NCI-H345 treated with DMSO at 0.1 percent for 48 hours (cell line): ENCODE results near the gene ERICH3.
A peak's percentile ranks its signal among the peaks of the same experiment; 100 is the strongest.

Source experiments
- DNase-seq: peaks from one replicate; lab custom pipeline; 2025; ENCODE audit not compliant: unreplicated experiment; lab: John Stamatoyannopoulos, UW

Gene ERICH3, protein sequence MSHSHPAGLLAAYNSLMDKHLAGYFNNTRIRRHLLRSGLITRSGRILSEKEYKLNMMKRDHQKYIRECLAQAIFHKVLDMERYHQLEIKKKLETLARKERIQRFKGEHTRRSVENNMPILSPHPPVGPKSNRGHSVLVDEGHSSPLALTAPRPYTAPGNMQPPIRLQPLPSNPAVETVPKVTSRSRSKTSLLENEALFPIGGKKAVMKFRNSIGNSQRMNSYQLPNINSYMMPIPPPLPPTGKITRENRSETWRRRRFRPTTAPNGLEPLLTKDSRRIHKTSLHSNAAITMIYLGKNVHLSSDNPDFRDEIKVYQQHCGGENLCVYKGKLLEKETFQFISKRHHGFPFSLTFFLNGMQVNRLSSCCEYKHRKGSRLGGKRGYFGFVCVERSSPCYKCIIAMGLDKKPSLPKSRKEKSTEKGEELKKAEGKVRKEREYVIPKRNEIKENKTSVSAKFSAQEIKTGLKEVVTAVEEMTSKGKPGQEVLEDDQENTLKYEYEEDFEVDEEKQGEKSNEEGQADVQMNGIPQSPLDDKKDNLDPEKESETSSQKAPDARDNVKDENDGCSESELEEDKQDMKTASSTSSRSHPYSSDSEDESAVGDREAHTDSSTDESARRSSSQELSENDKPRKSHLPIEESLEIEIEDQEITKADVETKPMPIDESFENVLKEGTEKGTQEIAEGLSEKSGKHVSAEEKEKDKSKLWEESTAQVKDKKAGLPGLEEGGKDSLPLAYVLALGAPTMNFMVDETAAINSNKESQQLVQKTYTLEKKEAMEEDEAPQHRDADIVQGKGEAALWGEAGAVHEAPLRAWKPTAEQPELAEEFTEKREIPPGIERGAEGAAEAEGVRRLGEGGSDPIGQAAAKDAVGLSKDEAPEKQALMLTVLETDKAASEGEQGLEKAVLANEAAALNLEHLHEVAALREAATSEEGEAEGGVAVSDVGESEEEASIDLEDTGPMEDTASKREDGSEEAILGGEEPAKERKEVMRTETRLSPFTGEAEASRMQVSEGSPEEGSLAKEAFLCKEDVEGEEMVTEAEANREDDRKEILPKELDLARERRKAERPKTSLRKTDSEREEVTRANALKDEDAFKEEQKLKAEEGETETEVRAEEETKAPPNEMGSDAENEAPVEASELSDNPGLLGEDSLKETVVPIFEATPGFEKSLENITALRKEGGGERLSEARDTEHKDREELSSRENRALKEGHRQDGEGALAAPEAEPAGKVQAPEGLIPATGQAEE (N-terminal part only)

DNA sequence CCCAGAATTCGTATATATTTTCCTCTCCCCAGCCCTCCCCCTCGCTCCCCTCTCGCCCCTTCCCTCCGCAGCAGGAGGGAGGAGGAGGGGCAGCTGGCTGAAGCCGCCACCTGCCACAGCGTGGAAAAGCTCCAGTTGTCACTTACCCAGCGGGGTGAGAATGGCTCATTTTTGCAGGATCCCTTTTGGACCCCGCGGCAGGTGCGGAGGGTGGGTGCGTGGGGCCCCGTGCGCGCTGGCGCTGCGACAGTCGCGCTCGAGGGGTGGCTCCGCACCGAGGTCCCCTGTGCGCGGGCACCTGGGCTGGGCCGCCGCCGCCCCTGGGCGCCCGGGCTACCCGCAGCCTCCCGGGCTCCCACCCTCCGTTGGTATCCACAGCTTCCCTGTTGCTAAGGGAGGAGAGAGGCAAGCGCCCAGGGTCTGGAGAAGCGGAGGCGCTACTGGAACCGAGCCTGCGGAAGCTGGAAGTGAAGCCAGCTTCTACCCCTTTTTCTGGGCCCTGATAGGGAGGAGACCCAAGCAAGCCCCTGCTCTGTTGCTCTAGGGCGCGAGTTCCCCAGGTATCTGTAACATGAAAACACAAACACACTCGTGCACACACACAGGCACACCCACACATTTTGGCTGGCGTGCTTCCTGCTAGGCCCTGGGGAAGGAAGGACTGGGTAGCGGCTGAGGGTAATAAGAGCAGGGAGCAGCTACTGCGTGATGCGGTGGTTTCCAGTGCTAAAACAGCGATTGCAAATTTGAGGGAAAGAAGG, at the start of gene ERICH3:
Gene ERICH3 (minus strand): TSS at position 442 of the 761 bp plus-strand sequence. CDS start 273 bp downstream, at position 169.
- DNase-seq = peak; percentile 54

DNA sequence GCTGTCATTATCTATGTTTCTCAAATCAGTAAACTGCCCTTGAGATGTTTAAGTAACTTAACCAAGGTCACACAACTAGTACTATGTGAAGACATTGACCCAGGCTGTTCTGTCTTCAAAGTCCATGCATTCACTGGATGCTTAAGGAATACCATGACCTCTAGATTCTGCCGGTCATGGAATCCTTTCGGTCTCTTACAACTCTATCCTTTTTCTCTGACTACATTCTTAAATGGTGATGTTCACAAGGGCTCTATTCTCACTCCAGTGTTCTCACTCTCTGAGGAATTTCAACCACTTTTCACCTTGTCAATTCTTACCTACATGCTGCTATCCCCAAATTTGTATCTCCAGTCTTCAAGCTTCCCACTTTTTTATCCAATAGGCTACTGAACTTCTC, 44.0 kb upstream of the ERICH3 start:
- DNase-seq = no peak

DNA sequence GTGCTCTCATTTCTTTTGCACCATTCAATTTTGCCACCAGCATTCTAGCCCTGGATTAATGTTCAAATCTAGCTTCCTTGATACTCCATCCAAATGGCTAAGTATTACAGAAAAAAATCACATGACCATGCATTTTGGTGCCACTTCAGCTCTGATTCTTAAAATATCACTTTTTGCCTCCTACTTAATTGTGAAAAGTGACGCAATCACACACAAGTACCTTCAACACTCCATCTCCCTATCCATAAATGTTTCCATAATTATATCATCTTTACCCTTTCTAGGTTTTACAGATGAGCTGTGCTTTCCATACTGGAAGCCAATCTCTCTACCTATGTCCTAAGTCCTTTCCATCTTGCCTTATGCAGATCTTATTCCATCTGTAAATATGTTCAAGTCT, 43.2 kb upstream of the ERICH3 start:
- DNase-seq = no peak

DNA sequence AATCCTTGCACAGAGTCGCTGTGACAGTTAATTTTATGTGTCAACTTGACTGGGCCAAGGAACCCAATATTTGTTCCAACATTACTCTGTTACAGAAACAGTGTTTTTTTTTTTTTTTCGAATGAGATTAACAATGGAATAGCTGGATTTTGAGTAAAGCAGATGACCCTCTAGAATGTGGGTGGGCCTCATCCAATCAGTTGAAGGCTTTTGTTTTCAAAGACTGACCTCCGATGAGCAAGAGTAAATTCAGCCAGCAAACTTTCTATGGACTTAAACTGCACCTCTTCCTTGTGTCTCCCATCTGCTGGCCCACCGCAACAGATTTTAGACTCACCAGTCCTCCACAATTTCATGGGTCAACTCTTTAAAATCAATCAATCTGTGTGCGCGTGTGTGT, 42.2 kb upstream of the ERICH3 start:
- DNase-seq = no peak

DNA sequence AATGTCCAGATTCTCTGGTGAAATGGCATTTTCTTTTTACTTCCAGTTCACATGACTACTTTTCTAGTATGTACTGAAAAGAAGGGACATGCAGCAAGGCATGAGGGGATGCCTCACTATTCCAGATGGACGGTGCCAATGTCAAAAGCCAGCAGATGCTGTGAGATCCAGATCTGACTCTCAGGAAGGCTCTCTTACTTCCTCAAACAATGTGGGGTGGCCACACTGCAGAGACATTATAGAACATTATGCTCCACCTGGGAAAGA, 41.6 kb upstream of the ERICH3 start:
- DNase-seq = no peak

DNA sequence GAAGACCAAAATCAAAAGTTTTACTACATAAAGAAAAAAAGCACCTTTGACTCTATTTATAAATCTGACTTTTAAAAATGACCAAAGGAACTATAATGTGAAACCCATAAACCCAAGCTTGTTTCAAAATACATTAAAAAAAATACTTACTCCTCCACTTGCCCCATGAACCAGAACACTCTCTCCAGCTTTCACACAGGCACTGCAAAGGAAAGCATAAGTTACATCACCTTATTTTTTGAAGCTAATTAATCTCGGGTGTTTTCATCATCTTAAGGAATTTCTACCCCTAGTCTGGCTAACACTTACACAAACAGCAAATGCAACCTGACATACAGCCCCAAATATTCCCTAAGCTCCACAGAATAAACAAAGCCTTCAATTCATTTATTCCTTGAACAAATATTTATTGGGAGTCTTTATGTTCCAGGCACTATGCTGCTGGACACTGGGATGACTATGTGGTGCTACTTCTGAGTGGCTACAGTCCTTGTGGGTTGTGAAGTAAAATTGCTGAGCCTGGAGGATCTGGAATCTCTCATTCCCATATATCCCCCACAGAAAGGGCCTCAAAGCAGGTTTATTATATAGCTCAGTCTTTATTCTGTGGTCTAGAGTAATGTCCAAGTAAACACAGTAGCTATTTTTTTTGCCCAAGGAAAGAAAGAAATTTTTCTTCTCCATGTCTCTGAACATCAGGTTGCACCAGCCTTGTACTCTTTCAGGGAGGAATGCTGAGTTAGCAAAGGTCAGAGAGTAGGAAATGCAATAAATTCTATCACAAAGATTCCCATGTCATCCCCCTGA, 41.0 kb upstream of the ERICH3 start:
- no peak for DNase-seq

DNA sequence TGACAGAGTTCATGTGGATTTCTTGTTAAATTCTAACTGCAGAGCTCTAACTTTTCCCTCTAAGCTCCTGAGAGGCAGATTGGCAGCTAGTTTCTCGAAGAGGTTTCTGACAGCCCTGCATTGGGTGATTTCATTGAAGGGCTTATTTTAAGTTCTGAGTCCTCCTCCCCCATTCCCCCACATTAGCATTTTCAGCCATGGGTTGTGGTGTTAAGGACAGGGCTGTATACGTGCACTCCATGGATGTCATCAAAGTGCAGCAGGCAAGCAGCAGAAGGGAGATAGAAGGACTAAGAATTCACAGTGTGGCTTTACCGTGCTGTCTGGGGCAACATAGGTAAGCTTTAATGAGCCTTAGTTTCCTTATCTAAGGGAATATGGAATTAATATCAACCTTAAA, 40.3 kb upstream of the ERICH3 start:
- DNase-seq = no peak

DNA sequence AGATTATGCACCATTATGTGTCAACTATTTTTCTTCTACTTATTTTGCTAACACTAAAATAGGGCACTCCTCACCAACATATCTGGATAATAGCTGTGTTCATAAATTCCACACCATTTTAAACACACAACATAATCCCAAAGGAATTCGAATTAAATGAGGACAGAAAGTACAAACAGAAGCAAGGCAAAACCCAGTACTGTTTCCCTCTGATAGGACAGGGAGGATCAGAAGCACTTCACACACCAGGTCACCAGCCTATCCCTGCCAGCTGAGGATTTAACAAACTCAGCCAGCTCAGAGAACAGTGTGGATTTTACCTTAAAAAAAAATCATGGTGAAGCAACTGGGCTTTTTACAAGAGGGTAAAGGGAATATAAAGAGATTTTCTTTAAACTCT, 39.3 kb upstream of the ERICH3 start:
- DNase-seq = no peak

DNA sequence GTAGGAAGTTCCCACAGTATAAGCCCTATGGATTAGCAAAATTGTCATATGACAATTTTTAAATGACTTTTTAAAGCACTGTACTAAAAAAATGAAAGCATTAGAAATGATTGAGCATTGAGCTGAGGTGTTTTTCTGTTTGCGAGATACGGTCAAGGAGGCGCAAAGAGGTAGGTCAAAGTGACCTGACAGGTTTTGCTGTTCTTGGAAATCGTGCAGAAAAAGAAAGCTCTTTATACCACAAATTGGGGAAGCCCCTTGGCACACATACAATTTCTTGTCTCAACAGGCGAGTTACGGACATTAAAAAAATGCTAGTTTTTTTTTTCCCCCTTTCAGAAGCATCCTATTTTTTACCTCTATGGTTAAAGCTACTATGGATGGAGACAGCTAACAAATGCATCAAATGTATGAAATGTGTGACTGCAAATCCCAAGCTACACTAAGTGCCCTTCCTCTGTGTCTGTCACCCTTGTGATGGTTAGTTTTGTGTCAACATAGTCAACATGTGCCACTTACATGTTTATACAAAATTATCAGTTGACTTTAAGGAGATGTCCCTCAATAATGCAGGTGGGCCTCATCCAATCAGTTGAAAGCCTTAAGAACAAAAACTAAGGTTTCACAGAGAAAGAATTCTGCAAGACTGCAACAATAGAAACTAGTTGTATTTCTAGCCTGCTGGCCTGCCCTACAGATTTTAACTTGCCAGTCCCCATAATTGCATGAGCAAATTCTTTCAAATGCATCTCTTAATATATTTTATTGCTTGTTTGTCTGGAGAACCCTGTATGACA, 30.0 kb upstream of the ERICH3 start:
- no peak for DNase-seq

DNA sequence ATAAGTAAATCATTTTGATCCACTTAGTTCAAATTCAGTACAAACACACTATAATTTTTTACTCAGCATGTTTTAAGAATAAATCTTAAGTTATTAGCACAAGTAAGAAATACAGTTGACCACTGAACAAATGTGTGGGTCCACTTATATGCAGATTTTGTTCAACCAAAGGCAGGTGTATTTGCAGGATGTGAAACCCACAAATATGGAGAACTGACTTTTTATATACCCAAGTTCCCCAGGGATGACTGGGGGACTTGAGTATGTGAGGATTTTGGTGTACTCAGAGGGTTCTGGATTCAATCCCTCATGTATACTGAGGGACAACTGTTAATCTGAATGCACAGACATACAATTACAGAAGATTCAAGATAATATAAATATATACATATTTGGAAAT, 25.7 kb upstream of the ERICH3 start:
- DNase-seq = no peak

DNA sequence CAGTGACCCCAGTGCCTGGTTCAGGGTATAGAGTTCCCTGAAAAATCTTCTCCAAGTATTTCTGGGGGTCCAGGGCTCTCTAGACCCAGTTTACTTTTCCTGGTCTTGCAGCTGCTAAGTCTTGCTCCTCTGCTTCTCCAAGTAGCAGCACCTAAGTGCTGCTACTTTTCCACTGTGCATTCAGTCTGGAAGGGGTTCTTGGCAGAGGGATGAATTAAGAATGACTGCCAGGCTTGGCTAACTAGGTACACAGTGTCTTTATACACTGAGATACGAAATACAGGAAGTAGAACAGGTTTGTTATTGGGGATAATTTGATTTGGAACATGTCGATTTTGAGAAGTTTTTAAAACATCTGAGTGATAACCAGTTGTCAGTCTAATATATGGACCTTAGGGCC, 24.2 kb upstream of the ERICH3 start:
- no peak for DNase-seq

DNA sequence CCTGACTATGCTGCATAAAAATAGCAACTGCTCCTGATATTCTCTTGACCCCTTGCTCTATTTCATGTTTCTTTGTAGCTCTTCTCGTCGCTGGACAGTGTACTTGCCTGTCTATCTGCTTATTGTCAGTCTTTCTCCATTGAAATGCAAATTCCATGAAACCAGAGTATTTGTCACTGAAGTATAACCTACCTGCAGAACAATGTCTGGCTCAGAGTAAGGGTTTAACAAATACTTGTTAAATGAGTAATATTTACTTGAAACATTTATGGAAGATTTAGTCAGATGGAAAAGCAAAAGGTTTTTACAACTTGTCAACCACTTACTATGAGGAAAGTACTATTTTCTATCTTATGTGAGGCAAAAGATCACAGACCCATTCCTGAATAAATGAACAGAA, 19.9 kb upstream of the ERICH3 start:
- no peak for DNase-seq

DNA sequence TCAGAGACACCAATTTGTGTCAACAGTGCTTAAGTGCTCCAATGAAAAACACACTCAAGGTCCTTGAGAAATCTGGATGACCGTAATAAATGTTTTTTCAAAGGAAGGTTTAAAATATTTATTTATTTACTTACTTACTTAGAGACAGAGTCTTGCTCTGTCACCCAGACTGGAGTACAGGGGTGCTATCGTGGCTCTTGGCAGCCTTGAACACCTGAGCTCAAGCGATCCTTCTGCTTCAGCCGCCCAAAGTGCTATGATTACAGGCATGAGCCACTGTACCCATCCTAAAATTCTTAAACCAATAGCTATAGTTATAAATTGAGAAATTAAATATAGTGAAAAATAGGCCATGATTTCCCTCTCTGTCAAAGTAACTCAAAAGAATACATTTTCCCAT, 17.3 kb upstream of the ERICH3 start:
- DNase-seq = no peak

DNA sequence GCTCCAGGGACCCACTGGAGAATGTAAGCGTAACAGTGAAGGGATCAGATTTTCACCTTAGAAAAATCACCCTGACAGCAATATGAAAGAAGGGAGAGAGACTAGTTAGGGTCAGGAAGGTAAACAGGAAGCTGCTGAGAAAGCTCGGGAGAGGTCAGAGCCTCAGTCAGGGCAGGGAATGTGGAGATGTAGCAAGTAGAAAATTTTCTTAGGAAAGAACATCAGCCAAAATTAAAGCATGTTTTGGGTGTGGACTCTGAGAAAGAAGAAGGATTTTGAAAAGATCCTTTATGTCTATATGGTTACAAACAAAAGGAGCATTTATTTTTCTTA, 16.7 kb upstream of the ERICH3 start:
- DNase-seq = no peak

DNA sequence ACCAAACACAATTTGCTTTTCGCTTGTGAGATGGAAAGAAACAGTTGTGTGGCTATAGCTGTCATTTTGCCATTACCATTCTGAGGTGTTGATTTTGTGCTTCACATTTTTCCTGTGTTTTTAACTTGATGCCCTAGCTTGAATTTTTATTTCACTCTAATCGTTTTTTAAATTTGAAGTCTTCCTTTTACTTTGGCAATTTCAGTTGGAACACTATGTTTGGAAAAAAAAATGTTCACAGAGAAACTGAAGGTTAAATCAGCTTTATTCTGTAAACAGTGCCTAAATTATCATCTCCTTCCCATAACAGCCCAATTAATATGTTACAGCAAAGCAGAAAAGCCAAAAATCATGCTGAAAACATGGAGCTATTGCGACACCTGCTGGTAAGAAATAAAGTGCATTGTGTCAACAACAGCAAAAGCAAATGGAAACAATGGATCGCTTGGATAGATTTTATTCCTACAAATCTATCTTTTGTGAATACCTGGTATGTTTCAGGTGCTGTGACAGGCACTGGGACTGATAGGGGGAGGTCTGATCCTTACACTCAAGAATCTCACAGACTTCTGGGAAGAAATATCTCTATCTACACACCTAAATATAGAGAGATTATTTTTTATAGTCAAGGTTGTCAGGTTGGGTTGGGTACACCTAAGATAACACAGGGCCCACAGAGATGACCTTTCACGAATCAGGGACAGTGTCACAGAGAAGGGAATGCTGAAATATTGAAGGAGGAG, 16.2 kb upstream of the ERICH3 start:
- peak; percentile 69 for DNase-seq

DNA sequence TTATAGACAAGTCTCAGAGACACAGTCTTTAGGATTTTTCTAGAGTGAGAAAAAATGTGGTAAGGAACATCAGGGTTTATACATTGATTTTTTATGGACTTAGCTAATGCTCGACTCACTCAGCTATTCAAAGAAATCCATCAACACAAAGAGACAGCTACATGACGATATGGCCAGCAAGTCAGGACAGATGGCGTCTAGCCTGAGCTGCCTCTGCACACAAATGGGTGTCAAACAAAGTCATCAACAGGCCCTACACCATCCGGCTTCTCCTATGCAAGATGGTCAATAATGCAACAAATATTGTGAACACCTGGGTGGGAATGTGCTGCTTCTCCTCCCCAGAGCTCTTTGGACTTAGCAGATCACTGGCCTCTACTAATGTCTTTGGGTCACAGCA, 13.3 kb upstream of the ERICH3 start:
- DNase-seq = no peak

DNA sequence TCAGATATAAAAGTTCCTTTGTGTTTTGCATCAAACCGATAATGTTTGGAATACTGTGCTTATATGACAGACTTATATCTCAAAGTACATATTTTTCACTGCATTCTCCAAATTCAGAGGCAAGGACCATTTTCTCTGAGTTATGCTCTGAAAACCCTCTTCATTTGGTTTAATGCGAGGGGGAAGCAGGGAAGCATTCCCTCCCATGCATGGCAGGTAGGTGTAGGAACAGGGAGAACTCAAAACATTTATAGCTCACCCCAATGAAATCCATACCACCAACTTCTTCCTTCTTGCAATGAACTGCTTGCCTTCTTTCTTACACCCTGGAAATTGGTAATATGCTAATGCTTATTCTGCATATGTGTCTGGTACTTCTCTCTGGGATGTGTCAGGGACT, 10.7 kb upstream of the ERICH3 start:
- DNase-seq = no peak

DNA sequence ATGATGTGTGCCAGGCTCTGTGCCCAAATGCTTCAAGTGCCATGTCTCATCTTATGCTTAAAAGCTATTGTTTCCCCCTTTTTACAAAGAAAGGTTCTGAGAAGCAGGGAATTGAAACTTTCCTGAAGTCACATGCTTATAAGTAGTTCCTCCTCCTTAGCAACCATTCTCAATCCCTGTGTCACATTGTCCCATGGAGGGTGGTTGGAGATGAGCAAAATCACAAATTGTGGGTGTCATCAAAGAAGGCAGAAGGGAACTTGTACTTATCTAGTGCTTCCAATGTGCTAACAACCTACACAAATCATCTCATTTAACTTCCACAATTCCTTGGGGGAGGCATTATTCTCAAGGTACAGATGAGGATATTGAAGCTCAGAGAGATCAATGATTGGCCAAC, 10.1 kb upstream of the ERICH3 start:
- no peak for DNase-seq

DNA sequence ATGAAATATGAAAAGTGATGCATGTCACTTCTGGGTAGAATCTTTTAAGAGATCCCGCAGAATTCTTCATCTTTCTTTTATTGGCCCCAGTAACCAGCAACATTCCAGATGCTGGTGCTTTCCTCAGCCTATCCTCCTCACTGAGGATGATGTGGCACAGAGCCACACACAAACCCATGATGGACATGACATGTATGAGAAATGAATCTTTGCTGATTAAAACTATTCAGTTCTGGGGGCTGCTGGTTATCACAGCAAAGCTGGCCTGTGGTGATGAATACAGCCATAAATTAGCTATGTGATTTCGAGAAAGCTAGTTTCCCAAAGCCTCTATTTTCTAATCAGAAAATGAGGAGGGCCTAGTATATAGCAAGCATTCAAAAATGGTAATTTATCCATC, 8.3 kb upstream of the ERICH3 start:
- DNase-seq = no peak
